HG03378 (cell line): ENCODE results near the gene CSNK1G1.
"Not testable (repeated sequence)": the region's sequence is repeated elsewhere in the genome, so short reads cannot be mapped to it uniquely, and the experiment has no call there.

Experiments used
- ATAC-seq: cut with Tn5 transposase; IDR thresholded peaks from one replicate; pipeline ENCODE4 v1.9.1; 2021; ENCODE audit warnings: mild to moderate bottlenecking, moderate library complexity; ENCODE audit not compliant: unreplicated experiment

CSNK1G1 gene

DNA sequence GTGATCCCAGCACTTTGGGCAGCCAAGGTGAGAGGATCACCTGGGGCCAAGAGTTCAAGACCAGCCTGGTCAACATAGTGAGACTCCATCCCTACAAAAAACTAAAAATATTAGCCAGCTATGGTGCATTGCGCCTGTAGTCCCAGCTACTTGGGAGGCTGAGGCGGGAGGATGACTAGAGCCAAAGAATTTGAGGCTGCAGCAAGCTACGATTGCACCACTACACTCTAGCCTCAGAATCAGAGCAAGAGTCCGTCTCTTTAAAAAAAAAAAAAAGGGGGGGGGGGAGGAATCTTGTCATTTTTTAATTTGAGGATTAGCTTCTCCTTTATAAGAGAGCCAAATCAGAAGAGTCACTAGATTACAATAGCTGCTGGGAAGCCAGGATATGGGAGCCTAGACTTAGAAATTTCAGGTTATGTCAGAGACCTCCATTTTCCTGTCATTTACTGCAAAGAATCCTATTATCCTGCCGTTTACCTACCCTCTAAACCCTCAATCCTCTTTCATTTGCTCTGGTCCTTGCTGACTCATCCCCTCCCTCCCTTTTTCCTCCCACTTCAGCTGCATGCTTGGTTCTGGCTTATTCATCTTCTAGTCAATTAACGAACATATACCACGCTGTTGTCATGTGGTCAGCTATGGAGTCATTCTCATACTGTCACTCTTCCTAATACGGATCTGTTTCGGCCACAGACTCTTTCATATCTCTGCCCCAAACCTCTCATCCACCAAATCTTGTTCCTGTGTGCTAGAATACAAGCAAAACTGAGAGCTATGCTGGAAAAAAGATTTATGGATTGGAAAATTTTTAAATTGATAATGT lies 109.4 kb downstream of the CSNK1G1 start:
- peak; percentile 91 for ATAC-seq

GRCh38 chr15:64245405-64245804 lies 110.6 kb downstream of the CSNK1G1 start:
- ATAC-seq, result no peak

DNA sequence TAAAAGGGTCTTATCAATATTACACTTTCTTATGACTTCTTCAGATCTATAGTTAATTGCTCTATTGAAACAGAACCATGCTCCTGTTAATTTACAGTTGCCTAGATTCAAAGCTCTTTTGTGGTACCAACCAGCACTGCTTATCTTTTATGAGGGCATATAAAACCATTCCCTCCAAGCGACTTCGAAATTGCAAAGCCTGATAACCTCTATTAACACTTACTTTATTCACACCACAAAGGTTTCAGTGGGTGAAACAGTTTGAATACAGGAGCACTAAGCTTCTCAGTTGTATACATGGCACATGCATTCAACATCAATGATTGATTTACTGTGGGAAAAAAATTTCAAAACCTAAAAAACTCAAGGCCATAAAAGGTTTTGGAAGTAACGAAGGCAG lies 118.3 kb downstream of the CSNK1G1 start:
- no peak for ATAC-seq

GRCh38 chr15:64236156-64236894 lies 119.6 kb downstream of the CSNK1G1 start:
- no peak for ATAC-seq

- ATAC-seq, result no peak
These were observed 120.4 kb downstream of the CSNK1G1 start for GRCh38 chr15:64235552-64235951.

DNA sequence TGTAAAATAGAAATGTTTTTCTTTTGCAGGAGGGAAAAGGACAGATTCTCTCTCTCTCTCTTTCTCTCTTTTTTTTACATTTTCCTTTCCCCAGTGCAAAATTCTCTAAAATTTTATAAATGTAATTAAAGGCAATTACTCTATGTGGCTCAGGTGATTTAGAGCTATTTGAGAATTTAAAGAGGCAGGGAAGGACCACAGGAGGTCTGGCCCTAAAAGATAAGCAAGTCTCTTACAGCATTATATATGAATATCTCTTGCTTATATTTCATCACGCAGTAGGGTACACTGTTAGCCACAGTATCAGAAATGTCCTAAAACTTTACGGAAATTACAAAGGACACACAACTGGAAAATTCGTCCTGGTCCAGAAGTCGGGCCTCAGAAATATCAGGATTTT lies 122.7 kb downstream of the CSNK1G1 start:
- ATAC-seq, result no peak

GRCh38 chr15:64232400-64232799 lies 123.6 kb downstream of the CSNK1G1 start:
- ATAC-seq, result no peak

GRCh38 chr15:64229129-64229724 lies 126.7 kb downstream of the CSNK1G1 start:
- ATAC-seq, result no peak

- no peak for ATAC-seq
These were observed 130.2 kb downstream of the CSNK1G1 start for GRCh38 chr15:64225804-64226203.

- ATAC-seq, result no peak
These were observed 131.5 kb downstream of the CSNK1G1 start for GRCh38 chr15:64224511-64224910.

DNA sequence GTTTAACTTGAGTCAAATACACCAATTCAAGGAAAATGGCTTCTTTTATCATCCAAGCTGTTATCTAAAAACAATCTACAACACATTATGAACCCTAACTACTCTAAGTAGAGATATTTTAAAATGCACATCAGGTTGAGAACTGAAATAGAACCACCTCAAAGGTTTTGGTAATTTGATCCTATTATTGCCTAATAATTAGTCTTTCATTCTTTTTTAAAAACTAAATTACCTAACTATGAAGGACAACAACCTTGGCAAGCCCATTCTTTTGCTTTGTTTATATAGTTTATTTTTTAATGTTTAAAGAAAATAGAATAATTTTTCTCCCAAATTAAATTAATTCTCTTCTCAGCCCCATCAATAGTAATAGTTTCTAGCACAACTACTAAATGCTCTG lies 132.1 kb downstream of the CSNK1G1 start:
- ATAC-seq, result no peak

DNA sequence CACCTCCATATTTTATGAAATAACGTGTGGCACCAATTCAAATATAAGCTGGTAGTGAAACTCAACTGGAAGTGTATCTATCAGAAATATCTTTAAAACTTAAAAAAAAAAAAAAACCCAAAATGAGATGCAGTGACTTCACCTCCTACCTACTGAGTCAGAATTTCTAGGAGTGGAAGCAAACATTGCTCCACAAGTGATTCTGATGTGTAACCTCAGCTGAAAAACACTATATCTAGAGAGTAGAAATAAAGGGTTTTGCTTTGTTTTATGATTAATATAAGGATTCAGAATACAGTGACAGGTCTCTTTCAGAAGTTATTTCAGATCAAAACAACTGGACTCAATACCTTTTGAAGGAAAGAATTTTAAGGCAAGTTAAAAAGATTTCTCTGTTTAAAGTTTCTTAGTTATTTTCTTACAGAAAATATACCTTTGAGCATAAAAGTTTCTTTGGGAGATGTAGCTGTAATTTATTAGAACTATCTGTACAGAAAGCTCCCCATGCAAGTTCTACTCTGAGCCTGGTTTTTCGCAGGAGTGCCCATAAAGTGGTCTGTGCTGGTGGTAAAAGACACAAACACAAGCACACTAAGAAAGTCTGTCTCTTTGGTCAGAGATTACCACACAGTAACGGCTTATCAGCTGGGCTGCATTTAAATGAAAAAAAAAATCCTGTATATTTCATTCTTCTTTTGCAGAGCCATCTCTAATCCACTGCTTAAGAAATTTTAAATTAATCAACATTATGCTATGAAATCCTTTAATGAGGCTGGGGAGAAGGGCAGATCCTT lies 133.2 kb downstream of the CSNK1G1 start:
- no peak for ATAC-seq

GRCh38 chr15:64221911-64222310 lies 134.1 kb downstream of the CSNK1G1 start:
- ATAC-seq, result not testable (repeated sequence)

GRCh38 chr15:64217429-64217750 lies 138.6 kb downstream of the CSNK1G1 start:
- not testable (repeated sequence) for ATAC-seq

- ATAC-seq, result no peak
These were observed 139.1 kb downstream of the CSNK1G1 start for GRCh38 chr15:64216730-64217428.

DNA sequence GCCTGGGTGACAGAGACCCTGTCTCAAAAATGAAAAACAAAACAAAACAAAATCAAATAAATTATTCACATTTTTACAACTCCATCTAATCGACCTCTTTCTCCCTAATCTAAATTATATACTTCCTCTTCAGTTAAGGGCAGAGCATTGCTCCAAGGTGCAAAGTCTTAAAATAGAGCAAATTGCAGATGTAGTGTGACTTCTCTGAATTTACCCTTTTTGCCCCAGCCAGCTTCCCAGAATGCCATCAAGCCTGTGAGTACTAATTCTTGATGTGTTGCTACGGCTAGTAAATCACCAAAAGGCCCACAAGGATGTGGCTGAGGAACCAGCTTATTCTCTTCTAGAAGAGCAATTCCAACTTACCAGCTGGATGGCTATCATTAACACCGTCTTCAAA lies 139.8 kb downstream of the CSNK1G1 start:
- no peak for ATAC-seq

DNA sequence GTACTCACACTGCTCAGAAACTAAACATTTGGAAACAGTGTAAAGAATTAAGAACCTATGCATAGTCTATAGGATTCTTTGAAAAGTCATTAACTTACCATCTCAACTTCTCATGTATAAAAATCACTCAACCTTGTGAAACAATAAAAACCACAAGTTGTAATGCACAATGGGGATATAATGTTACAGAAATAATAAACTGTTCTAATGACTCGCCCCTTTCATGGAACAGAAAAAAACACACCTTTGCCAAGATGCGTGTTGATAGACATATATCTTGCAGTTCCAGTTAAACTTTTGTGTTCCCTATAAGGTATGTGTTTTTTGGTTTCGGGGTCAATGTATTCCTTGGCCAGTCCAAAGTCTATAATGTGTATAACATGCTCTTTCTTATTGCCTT lies 142.3 kb downstream of the CSNK1G1 start:
- no peak for ATAC-seq

GRCh38 chr15:64211696-64212095 lies 144.3 kb downstream of the CSNK1G1 start:
- no peak for ATAC-seq

DNA sequence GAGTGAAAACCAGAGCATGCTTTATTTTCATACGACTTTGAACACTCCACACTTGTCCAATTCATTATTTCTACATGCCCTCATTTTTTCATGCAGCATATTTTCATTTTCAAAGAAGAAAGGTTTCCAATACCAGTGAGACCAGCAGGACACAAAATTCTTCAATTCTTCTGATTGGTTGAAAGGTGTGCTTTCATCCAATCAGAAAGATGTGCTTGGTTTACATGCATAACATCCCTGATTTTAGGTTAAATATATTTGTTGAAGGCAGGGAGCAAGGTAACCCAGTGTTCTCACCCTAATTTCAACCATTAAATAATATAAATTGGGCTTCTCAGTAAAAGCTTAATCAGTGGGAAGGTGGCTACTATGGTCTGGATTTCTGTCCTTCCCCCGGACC lies 145.6 kb downstream of the CSNK1G1 start:
- ATAC-seq, result no peak

DNA sequence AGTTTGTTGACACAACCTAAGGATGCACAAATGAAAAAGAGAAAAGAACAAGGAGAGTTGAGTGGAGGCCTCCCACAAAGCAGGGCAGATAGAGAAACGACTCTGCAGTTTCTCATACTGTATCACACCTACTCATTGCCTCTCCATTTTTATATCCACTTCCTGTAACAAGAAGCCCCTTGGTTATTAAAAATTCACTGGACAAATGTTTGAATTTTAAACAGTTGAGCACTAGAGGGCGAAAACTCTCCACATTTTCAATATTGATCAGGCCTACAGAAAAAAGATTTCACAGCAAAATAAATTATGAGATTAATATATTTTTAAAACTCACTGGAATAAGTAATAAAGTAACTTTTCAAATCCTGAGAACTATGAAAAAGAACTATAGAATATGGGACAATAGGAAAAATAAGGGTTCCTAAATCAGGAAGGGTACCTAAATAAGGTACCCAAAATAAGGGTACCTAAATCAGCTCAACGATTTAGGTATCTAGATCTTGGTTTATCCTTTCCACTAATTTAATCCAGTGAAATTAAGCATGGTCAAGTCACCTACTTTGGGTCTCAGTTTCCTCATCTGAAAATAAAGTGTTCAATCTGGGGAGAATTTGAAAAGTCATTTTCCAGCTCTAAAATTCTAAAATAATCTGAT lies 146.2 kb downstream of the CSNK1G1 start:
- no peak for ATAC-seq
